GM18498 (cell line): ENCODE measurements around the gene CIROP.

Source experiments
- ATAC-seq: cut with Tn5 transposase; IDR thresholded peaks from one replicate; pipeline ENCODE4 v1.9.1; 2021; ENCODE audit warnings: mild to moderate bottlenecking, moderate library complexity; ENCODE audit not compliant: unreplicated experiment

Gene CIROP

DNA sequence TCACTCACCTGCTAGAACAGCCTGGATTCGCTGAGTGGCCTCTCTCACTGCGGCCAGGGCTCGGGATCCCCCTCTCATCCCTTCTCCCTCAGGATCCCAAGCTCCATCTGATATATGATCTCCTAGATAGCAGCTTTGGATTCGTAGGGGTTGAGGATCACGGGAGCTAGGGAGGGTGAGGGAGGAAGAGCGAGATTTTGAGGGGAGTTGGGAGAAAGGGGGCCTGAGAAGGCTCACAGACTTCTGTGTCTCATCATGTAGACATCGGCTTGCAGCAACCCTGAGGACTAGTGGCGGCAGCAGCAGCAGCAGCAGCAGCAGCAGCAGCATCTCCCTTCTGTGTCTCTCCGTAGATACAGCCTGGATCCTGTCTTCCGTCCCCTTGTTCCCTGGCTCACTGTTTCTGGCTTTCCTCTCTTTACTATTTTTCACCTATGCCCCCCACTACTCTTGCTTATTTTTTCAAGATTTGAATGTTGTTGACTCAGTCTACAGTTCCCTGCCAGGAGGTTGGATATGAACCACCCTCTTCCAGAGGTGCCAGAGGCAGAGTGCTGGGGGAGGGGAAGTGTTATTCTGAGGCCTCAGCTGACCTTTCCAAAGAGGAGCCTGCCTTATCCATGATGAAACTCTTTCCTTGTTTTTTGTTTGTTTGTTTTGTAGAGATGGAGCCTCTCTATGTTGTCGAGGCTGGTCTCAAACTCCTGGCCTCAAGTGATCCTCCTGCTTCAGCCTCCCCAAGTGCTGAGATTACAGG lies at the start of gene CIROP:
CIROP (minus strand) TSS at position 399 of the 757 bp plus-strand sequence; CDS start at position 330, 69 bp downstream.
- no peak for ATAC-seq

DNA sequence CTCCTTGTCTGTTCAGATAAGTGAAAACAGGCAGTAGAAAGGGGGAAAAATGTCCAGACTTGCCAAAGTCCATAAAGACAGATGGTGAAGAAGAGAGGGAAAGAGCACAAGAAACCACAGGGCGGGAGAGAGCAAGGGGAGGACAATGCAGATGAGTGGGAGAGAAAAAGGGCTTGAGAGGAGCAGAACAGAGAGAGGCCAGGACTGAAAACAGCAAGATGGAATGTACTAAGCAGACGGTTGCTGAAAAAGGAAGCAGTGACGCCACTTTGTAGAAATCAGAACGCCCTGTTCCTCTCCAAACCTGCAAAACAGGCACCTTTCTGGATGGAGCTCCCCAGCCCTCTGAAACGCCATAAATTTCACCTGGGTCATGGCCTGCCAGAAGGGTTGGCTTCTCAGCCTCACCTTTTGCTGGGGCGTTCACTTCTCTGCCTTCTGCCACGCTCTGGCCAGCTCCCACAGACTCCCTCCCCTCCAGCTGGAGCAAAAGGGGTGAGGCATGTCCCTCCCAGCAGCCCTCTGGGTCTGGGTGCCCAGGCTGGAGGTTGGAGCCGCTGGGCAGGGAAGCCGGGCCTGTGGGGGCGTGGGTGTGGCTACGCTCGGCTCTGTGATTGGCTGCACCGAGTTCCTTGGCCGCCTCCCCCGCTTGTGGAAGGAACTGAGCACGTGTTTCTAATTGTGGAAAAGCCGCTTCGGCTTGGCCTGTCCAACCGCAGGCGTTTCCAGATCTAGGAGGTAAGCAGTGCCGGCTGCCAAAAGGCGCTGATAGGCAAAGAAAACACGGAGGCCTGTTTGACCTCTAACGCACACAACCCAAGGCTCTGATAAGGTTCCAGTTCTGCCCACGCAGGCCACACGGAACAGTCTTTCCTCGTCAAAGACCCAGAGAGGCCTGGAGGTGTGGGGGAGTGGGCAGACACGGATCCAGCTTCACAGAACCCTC lies 49.3 kb upstream of the CIROP start:
- ATAC-seq: no peak

- ATAC-seq: no peak
These were observed 46.6 kb upstream of the CIROP start for GRCh38 chr14:23151342-23151741.

DNA sequence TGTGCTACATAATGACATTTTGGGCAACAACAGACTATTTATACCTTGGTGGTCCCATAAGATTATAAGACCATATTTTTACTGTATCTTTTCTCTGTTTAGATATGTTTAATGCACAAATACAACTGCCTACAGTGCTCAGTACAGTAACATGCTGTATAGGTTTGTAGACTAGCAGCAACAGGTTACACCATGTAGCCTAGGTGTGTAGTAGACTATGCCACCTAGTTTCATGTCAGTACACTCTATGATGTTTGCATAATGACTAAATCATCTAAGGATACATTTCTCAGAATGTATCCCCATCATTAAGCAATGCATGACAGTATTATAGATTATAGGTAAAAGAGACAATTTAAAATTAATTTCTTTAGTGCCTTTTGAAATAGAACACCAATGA lies 45.0 kb upstream of the CIROP start:
- ATAC-seq: no peak

- ATAC-seq: no peak
These were observed 43.9 kb upstream of the CIROP start for GRCh38 chr14:23148591-23149249.

GRCh38 chr14:23147676-23148075 lies 42.9 kb upstream of the CIROP start:
- no peak for ATAC-seq

DNA sequence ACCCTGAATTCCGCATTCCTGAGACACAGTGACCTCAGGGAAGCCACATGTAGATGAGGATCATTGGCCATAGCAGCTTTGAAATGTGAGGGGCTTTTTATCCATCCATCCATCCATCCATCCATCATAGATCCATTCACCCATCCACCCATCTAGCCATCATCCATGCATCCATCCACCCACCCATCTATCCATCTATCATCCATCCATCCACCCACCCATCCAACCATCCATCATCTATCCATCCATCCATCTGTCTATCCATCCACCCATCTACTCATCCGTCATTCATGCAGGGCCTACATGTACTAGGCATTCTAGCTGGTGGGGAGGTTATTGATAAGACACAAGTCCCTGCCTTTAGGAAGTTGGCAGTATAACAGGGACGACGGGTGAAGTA lies 42.2 kb upstream of the CIROP start:
- ATAC-seq: no peak

GRCh38 chr14:23146351-23146910 lies 41.6 kb upstream of the CIROP start:
- no peak for ATAC-seq

GRCh38 chr14:23145794-23146350 lies 41.1 kb upstream of the CIROP start:
- no peak for ATAC-seq

DNA sequence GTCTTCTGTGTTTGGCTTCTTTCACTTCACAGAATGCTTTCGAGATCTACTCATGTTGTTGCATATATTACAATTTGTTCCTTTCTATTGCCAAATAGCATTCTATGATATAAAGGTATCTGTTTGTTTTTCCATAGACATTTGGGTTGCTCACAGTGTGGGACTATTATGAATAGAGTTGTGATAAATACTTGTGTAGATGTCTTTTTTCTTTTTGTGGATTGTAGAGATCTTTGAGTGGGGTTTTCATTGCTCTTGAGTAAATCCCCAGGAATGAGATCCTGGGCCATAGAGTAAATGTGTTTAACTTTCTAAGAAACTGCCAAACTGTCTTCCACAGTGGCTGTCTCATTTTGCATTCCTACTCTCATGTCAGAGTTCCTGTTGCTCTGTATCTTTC lies 39.1 kb upstream of the CIROP start:
- ATAC-seq: no peak

DNA sequence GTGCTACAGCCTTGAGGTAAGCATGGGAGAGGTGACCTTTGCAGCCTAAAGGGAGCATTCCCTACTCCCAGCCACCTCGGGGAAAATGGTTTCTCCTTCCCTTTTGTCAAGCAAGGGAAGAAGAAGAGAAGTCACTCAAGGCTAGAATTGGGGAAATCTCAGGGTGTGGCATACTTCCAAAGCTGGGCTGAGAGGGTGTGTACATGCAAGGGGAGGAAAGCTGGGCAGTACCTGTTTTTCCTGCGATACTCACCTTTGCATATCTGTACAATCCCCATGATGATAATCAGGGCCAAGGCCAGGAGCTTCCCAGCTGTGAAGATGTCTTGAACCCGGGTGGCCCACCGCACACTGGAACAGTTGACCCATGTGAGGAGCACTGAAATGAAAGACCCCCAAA lies 38.0 kb upstream of the CIROP start:
- no peak for ATAC-seq

DNA sequence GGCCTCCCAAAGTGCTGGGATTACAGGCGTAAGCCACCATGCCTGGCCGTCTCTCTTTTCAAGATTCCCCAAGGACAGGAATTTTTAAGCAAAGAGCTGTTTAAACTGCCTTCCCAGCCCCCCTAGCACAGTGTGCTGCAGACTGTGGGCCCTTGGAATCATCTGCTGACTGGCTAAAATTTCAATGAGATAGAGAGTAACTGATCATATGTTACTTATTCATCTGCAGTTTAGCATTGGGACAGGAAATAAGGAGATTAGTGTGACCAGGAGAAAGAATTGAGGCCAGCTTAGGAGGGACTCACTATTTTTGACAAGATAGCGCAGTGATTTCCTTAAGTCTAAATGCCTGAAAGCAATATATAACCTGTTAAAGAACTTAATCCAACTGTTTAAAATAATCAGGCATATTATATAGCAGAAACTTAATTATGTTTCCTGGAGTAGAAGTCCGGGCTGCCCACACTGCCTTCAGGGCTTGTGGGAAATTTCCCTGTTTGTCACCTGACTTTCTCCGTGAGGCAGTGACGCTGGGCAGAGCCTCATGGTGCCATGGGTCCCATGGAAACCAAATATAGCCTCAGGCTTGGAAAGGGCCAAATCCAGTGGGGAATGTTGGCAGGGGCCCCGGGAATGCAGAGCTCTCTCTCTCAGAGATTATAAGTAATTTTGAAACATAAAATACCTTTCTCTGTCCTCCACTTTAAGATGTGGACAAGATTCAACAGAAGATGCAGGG lies 37.1 kb upstream of the CIROP start:
- no peak for ATAC-seq

GRCh38 chr14:23140371-23140770 lies 35.6 kb upstream of the CIROP start:
- no peak for ATAC-seq

- ATAC-seq: no peak
These were observed 35.1 kb upstream of the CIROP start for GRCh38 chr14:23139874-23140273.

- no peak for ATAC-seq
These were observed 33.2 kb upstream of the CIROP start for GRCh38 chr14:23137813-23138535.

- no peak for ATAC-seq
These were observed 32.5 kb upstream of the CIROP start for GRCh38 chr14:23137192-23137812.

DNA sequence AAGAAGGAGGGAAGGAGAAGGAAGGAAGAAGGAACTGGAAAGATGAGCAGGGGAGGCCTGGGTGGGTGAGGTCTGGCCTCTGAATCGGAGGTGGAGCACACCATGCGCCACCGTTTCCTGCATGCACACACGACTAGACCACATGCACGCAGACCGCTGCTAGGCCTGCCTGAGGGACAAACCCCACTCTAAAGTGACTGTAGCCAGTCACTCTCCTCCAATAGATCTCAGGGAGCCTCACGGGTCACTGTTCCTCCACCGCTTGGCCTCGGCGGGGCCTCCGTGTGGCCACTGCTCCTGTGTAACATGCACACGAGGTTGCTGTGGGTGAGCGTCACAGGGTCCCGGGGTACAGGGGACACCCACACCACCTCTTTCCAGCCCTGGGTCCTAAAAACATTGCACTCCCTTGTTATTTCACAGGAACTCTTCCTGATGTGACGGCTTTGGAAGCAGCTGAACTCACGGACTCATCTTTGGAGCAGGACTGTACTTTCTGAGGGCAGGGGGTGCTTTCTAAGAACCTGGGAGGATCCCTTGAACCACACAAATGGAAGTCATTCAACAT lies 31.9 kb upstream of the CIROP start:
- no peak for ATAC-seq

DNA sequence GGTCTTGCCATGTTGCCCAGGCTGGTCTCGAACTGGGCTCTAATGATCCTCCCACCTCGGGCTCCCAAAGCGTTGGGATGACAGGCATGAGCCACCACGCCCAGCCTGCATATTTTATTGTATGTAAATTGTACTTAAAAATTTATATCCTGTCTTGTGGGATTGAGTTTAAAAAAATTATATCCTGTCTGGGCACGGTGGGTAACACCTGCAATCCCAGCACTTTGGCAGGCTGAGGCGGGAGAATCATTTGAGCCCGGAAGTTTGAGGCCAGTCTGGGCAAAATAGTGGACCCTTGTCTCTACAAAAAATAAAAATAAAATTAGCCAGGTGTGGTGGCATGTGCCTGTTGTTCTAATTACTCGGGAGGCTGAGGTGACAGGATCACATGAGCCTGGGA lies 28.2 kb upstream of the CIROP start:
- ATAC-seq: no peak

DNA sequence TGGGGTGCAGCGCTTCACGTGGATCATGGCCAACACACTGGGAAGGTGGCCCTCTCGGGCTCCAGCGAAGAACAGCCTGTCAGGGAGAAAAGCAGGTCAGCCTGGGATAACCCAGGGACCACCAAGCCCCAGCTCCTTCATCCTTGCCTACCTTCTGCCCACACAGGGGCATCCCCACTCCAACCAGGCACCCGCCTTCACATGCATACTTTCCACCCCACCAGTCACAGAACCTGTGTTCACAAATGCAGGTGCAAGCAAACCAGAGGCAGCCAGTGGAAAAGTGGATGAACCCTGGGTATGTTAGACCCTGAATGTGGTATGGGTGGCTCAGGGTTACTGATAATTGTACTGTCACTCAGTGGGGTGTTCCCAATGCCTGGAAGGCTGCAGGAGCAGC lies 26.7 kb upstream of the CIROP start:
- no peak for ATAC-seq
